Activated CD8-positive, alpha-beta memory T cell treated with anti-CD3 and anti-CD28 coated beads, Interleukin-2, amount 50 U/mL, for 4 hours (primary cell): ENCODE measurements around the gene NR3C1.

Experiments used
- DNase-seq: peaks from one replicate; pipeline ENCODE4 v3.0.0-alpha.2; 2020

NR3C1 gene

DNA sequence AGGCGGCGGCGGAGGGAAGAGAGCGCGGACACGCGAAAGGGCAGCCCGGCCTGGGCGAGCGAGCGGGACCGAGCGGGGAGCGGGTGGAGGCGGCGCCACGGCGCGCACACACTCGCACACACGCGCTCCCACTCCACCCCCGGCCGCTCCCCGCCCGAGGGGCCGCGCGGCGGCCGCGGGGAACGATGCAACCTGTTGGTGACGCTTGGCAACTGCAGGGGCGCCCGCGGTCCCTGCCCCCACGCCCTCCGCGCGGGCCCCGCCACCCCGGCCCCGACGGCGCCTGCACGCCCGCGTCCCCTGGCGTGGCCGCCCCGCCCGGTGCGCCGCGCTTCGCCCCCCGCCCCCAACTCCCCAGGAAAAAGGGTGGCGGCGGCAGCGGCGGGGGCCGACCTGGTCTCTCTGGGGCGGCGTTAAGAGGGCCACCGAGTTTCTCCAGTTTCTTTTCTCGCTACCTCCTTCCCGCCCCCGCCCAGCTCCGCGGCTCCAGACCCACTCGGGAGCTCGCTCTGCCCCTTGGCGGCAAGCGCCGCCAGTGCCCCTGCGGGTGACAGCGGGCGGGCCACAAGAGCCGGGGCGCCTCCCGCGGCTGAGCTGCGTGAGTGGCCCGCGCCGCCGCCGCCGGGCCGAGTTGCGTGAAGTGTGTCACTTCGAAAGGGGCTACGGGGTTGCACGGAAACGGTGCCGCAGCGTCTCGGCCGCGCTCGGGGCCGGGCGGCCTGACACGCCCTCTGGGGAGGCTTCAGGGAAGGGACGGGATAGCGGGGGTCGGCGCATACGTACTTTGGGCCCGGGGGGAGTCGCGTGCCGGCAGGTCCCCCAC lies at the start of gene NR3C1:
TSS of gene NR3C1 (minus strand) at position 94 of the 823 bp plus-strand sequence. CDS start 2,847 bp downstream, outside the sequence.
- DNase-seq = peak; percentile 89

DNA sequence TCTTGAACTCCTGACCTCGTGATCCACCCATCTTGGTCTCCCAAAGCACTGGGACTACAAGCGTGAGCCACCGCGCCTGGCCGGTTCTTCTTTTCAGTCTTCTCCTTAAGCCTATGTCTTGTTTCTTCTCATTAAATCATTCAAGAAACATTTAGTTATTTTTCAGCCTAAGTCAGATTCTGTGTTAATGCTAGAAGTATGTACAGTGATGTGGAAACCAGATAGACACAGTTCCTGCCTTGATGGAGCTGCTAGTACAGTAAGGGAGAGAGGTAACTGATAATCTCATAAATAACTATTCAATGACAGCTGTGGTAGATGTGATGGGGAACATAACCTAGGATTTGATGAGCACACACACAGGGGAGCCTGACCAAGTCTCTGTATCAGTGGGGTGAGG lies 46.3 kb upstream of the NR3C1 start:
- no peak for DNase-seq

GRCh38 chr5:143448518-143448917 lies 45.0 kb upstream of the NR3C1 start:
- no peak for DNase-seq

DNA sequence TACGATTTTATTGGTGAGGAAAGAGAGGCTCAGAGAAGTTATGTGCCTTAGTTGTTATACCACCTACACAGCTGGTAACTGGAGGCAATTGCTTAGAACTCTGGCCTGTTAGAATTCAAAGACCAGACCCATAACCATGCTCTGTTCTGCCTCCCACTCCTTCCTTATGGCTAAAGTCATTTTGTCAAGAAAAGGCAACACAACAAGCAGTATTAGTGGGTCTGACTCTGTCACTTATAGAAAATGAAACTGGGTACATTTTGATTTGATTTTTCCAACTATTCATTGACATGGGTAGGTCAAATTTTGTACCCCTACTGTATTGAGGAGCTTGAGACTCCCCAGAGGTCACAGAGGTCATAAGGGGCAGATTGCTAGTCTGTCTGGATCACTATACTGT lies 44.5 kb upstream of the NR3C1 start:
- no peak for DNase-seq

DNA sequence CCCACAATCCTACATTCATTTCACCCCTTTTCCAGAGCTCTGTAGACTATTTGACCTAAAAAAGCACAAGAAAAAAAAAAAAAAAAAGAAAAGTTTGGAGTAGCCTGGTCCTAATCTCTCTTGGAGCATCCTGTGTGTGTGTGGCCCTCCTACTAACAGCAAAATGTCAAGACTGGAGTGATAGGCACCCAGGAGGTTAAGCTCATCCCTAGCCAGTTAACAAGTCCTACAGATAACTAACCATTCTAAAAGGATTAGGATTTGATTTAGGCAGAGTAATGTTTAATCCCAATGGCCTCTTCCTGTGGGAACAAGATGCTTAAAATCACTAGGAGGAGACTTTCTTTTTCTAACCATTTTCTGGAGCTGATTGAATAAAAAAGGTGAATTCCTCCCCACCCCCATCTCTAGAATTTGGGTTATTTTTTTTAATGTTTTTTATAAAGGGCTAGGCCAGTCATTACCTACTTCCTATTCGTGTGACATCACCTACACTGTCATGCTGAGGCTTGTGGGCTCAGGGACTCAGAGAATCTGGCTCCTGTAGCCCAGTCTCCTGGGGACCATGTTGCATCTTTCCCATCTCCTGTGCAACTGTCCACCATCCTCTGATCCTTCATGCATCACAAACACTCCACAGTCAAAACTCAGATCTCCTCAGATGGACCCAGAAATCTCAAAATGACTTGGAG lies 43.2 kb upstream of the NR3C1 start:
- DNase-seq = no peak

DNA sequence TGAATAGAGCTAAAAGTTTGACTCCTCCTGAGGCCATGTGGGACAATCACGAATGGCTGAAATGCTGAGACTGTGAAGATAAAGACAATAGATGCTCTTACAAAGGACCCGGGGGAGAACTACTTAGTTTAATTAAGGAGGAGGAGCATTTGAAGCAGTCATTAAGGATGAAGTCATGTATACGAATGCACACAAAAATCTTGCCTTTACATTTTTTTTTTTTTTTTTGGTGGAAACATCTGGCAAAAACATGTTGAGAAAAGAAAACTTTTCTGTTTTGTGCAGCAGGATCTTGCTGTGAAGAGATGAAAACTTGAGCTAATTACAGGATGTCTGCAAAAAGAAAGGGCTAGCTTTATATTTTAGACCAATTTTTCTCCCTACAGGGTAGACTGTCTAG lies 42.3 kb upstream of the NR3C1 start:
- DNase-seq = no peak

- no peak for DNase-seq
Observed at GRCh38 chr5:143443330-143443729, 39.8 kb upstream of the NR3C1 start.

- no peak for DNase-seq
Observed at GRCh38 chr5:143442385-143442784, 38.9 kb upstream of the NR3C1 start.

DNA sequence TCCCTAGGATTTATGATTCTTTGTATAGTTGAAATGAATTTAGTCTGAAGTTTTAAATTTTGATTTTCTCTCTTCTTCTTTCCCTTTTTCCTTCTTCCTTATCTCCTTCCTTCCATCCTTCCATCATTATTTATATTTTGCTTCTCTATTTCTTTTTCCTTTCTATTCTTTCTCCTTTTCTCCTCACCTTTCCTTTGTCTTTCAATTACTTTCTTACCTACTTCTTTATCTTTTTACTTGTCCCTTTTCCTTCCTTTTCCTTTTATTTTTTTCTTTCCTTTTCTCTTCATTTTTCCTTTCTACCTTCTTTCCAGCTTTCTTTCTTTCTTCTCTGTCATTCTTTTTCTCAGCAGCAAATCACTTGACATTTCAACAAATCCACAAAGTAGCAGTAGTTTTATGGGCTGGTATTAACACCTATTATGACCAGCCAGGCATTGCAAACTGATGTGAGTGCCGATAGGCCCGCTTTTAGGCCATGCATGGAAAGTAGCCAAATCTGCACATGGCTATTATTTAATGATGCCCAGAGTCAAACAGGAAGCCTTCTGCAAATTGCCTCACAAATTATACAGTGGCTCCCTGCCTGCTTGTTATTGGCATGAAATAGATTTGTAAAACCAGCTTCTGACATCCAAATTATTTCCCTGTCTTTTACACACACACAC lies 37.1 kb upstream of the NR3C1 start:
- DNase-seq = no peak

GRCh38 chr5:143437666-143438273 lies 34.3 kb upstream of the NR3C1 start:
- no peak for DNase-seq

- DNase-seq = no peak
Observed at GRCh38 chr5:143436871-143437270, 33.4 kb upstream of the NR3C1 start.

GRCh38 chr5:143435210-143435657 lies 31.7 kb upstream of the NR3C1 start:
- DNase-seq = peak; percentile 19

DNA sequence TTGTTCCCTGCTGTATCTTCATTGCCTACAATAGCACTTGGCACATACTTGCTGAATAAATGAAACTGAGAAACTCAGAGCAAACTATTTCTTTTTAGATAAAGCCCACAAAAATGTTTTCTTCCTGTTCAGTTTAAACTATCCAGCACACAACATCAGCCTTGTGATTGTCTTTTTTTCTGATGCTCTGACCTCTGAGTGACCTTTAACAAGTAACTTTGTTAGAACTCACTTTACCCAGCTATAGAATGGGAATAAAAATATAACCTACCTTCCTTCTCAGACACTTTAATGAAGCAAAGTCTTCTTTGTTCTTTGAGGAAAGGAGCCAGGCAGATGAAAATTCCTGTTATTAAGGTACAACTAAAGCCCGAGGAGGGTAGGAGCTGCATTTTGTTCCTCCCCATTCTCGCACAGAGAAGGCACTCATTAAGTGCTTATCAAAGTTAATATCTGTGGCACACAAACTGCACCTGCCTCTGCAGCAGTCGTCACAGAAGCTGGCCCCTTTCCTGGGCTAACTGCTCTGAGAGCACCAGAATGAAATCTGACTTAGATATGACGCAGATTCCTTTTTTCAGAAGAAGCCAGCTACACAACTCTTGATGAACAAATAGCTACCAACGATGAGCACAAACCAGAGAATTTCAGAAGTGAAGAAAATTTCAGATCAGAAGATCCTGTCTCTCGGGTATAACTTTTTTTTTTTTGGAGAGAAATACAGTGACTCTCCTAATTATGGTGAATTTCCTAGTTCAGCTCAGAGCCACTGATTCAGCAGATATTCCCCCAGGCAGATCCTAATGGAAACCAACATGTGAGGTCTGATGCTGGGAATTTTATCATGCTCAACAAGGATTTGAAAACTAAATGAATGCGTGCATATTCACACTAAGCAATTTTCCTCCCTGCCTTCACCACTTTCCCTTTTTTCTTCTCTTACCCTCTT lies 31.0 kb upstream of the NR3C1 start:
- DNase-seq = peak; percentile 32

DNA sequence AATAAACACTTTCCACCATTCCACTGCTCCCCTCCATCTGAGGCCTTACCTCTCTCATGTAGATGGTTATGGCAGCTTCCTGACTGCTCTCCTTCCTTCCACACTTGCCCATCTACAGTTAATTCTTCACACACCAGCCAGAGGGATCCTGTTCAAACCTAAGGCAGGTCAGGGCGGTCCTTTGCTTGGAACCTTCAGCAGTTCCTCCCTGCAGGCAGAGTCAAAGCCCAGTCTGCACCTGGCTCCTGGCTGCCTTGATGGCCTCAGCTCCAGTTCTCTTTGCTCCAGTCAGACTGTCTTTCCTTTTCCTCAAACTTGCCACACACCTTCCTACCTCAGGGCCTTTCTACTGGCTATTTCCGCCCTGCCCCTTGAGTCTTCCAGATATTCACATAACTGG lies 30.2 kb upstream of the NR3C1 start:
- no peak for DNase-seq

DNA sequence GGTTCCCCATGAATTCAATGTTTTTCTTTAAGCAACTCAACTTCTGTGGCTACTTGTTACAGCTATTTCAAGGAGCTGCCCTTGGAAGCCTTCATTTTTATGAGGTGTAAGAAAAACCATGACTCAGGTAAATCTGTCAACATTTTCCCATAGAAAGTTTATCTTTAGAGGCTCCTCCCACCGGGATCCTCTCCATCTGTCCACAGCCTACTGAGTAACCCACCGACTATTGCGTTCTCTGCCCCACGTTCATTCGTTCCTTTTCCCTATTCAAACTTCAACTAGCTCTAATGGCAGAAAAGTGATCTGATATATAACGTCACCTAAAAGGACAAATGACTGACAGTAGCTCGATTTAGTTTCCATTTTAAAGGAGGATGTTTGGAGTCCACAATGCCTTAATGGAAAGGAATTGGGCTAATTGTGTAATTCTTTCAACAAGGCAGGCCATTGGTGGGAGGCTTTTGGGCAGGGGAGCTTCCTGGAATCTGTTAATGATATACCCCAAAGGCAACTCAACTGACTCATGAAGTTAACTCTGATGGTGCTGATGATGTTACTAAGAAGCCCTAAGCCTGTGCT lies 29.3 kb upstream of the NR3C1 start:
- no peak for DNase-seq

DNA sequence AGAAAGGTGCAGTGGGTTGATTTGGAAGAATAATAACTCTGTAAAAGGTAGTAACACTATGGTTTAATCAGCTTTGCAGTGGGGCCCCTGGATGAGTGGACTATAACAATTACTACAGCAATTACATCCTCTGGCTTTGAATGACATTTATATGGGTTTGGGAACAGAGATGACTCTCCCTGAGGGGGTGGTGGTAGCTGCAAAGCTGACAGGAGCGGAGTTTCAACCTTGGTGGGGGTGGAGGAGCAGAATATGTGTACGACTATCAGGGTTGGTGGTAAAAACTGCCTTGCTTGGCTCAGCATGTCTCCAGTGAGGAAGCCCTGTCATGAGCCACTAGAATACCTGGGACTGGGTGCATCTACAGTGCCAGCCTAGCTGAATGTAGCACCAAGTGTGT lies 28.3 kb upstream of the NR3C1 start:
- no peak for DNase-seq

GRCh38 chr5:143428738-143429420 lies 25.4 kb upstream of the NR3C1 start:
- no peak for DNase-seq

- DNase-seq = no peak
Observed at GRCh38 chr5:143428155-143428554, 24.7 kb upstream of the NR3C1 start.

DNA sequence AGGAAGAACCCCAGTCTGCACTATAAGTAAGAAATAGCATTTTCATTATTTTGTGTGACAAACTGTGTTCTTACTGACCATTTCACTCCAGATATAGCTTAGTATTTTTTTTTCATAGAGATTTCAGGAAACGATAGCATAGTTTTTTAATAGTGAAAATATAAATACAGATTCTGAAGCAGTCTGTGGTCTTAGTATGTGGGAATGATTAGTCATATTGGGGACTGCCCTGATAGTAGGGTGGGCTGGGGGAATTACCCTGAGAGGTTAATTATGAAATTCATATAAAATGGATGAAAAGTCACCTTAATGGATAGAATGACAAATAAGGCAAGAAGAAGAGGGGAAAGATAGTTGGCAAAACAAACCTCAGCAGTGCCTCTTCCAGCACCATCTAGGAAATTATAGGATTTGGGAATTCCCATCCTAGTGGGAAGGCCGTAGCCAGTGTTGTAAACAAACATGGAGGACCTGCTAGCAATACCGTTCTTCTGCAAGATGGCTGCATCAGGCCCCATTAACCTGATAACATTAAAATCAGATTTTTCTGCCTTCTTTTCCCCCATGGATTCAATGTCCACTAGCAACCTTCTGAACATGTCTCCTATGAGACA lies 23.7 kb upstream of the NR3C1 start:
- no peak for DNase-seq

DNA sequence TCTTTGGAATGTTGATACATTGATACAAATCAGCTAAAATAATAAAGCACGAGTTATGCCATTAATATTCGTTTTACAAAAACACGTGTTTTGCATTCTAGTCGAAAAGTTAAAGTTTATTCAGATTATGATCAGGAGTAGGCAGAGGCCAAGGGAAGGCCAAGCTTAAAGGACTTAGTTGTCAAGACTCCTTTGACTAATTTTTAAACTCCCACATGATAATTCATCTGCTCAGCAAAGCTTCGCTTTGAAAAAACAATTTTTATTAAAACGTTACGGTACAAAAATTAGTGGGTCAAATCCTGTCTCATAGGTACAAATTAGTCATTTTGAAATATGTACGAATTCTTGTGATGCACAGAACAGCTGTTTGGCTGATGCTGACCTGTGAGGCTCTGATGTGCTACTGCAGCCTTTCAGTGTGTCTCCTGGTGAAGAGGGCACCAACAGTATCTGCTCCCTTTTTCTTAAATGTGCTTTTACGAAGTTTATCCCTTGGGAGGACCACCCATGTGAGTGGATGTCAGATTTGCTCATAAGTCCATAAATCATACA lies 23.0 kb upstream of the NR3C1 start:
- DNase-seq = no peak
